ENCODE data around the gene ALKBH3. TPM values are rescaled to one million over a fixed set of nuclear protein-coding genes. Genes with fewer than 3 reads are reported as not detected.
A peak's percentile ranks its signal among the peaks of the same experiment; 100 is the strongest.

Gene ALKBH3
- total and polyA plus RNA-seq, 2 experiments from 2014 or later: 10.7 to 10.8 TPM

DNA sequence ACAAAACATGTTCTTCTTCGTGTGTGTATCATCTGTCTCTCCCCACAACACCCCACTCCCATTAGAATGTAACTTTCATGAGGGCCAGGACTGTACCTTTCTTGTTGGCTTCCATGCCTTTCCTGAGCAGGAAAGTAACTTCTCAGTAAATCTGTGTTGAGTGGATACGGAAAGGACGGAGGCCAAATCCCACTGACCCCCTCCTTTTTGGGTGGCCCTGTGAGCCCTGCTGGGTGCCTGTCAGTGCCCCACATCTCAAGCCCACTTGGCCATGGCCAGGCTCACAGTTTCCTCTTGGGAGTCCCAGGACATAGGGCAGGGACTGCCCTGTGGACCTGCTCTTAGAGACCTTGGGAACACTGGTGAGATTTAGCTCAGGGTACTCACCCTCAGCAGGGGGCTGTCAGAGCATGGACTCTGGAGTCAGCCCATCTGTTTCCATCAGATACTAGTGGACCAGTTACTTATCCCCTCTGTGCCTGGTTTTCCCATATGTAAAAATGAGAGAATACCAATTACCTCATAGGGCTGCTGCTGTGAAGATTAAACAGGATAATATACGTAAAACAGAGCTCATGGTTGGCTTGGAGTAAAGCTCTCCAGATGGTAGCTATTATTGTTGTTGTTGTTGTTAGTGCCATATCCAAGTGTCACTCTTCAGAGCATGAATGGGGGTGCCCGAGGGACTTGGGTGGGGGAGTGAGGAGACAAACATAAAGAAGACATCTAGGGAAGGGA is 60.8 kb downstream of the ALKBH3 start:
- Mint-ChIP-seq H3K4me3 (peak overlapping the region; percentile 72), H3K36me3 (ENCODE audit: low read depth) (peaks cover 3% of the 10 kb centered on the region; the same call in 2 of the 3 replicates)

DNA sequence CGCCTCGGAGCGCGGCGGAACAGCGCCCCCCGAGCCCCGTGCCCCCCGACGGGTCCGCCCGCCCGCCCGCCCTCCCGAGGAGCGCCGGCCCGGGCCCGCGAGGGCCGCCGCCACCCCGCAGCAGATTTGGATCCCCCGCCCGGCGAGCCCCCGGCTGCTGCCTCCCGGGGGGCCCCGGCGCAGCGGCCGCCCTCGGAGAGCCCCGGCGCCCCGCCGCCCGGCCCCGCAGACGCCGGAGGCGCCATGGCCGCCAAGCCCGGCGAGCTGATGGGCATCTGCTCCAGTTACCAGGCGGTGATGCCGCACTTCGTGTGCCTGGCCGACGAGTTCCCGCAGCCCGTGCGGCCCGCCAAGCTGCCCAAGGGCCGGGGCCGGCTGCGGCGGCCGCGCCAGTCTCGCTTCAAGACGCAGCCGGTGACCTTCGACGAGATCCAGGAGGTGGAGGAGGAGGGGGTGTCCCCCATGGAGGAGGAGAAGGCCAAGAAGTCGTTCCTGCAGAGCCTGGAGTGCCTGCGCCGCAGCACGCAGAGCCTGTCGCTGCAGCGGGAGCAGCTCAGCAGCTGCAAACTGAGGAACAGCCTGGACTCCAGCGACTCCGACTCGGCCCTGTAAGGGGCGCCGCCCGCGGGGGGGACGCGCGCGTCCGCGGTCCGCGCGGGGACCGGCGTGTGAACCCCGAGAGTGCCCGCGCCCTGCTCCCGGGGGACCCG is 62.2 kb downstream of the ALKBH3 start:
- no peaks in the 10 kb centered on the region for H3K9me2 ChIP-seq (ENCODE audit: insufficient read depth)
- H3K4me2 ChIP-seq: peak overlapping the region; percentile 93
- DNase-seq (ENCODE audit: low spot score): peak; percentile 48
- H3K4me3 ChIP-seq: peak overlapping the region; percentile 66
- H3K79me2 ChIP-seq (replicated peaks; ENCODE audit: insufficient read depth): no peaks in the 10 kb centered on the region
- H3K36me3 Mint-ChIP-seq (ENCODE audit: low read depth): peaks cover 3% of the 10 kb centered on the region; the same call in 2 of the 3 replicates
- TF ChIP-seq EZH2phosphoT487 (IDR thresholded peaks at IDR 0.05; ENCODE audit: unreplicated experiment) (peak; percentile 73), EZH2 (IDR thresholded peaks at IDR 0.05; ENCODE audit: low read depth, unreplicated experiment) (peak; percentile 56)
- TF ChIP-seq, protein P1, sequence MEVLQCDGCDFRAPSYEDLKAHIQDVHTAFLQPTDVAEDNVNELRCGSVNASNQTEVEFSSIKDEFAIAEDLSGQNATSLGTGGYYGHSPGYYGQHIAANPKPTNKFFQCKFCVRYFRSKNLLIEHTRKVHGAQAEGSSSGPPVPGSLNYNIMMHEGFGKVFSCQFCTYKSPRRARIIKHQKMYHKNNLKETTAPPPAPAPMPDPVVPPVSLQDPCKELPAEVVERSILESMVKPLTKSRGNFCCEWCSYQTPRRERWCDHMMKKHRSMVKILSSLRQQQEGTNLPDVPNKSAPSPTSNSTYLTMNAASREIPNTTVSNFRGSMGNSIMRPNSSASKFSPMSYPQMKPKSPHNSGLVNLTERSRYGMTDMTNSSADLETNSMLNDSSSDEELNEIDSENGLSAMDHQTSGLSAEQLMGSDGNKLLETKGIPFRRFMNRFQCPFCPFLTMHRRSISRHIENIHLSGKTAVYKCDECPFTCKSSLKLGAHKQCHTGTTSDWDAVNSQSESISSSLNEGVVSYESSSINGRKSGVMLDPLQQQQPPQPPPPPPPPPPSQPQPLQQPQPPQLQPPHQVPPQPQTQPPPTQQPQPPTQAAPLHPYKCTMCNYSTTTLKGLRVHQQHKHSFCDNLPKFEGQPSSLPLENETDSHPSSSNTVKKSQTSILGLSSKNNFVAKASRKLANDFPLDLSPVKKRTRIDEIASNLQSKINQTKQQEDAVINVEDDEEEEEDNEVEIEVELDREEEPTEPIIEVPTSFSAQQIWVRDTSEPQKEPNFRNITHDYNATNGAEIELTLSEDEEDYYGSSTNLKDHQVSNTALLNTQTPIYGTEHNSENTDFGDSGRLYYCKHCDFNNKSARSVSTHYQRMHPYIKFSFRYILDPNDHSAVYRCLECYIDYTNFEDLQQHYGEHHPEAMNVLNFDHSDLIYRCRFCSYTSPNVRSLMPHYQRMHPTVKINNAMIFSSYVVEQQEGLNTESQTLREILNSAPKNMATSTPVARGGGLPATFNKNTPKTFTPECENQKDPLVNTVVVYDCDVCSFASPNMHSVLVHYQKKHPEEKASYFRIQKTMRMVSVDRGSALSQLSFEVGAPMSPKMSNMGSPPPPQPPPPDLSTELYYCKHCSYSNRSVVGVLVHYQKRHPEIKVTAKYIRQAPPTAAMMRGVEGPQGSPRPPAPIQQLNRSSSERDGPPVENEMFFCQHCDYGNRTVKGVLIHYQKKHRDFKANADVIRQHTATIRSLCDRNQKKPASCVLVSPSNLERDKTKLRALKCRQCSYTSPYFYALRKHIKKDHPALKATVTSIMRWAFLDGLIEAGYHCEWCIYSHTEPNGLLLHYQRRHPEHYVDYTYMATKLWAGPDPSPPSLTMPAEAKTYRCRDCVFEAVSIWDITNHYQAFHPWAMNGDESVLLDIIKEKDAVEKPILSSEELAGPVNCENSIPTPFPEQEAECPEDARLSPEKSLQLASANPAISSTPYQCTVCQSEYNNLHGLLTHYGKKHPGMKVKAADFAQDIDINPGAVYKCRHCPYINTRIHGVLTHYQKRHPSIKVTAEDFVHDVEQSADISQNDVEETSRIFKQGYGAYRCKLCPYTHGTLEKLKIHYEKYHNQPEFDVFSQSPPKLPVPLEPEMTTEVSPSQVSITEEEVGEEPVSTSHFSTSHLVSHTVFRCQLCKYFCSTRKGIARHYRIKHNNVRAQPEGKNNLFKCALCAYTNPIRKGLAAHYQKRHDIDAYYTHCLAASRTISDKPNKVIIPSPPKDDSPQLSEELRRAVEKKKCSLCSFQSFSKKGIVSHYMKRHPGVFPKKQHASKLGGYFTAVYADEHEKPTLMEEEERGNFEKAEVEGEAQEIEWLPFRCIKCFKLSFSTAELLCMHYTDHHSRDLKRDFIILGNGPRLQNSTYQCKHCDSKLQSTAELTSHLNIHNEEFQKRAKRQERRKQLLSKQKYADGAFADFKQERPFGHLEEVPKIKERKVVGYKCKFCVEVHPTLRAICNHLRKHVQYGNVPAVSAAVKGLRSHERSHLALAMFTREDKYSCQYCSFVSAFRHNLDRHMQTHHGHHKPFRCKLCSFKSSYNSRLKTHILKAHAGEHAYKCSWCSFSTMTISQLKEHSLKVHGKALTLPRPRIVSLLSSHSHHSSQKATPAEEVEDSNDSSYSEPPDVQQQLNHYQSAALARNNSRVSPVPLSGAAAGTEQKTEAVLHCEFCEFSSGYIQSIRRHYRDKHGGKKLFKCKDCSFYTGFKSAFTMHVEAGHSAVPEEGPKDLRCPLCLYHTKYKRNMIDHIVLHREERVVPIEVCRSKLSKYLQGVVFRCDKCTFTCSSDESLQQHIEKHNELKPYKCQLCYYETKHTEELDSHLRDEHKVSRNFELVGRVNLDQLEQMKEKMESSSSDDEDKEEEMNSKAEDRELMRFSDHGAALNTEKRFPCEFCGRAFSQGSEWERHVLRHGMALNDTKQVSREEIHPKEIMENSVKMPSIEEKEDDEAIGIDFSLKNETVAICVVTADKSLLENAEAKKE (CRISPR knock-in tag; IDR thresholded peaks at IDR 0.05): no peak
- H2AFZ ChIP-seq: peak overlapping the region; percentile 96
- H3K4me1 Mint-ChIP-seq: peaks cover 16% of the 10 kb centered on the region
- H3K9me3 Mint-ChIP-seq: peaks cover 2% of the 10 kb centered on the region; the same call in 1 of the 3 replicates
- H3K27ac Mint-ChIP-seq: no peak overlapping the region
- H3F3A ChIP-seq (replicated peaks; ENCODE audit: low read depth): no peaks in the 10 kb centered on the region
- H3K27me3 Mint-ChIP-seq (ENCODE audit: insufficient read depth, low read depth, poor library complexity): peaks cover 60% of the 10 kb centered on the region
- H3K4me3 Mint-ChIP-seq: peak overlapping the region; percentile 68
- H3K27ac ChIP-seq (ENCODE audit: low read depth): no peak overlapping the region
- H3K36me3 ChIP-seq (ENCODE audit: insufficient read depth): no peaks in the 10 kb centered on the region
- H3K27me3 ChIP-seq (ENCODE audit: insufficient read depth): peaks cover 60% of the 10 kb centered on the region
- peak; percentile 5; the same call in 2 of the 3 replicates for ATAC-seq
- H3K4me1 ChIP-seq (ENCODE audit: insufficient read depth): peaks cover 12% of the 10 kb centered on the region; the same call in 1 of the 2 replicates
- no peaks in the 10 kb centered on the region for H4K20me1 ChIP-seq (replicated peaks; ENCODE audit: insufficient read depth)

More for the DNA sequence above, 60.8 kb downstream of the ALKBH3 start:
- no peak overlapping the region for H3K27ac Mint-ChIP-seq
- peaks cover 2% of the 10 kb centered on the region; the same call in 1 of the 3 replicates for H3K9me3 Mint-ChIP-seq
- peaks cover 7% of the 10 kb centered on the region for H3K4me1 Mint-ChIP-seq
- peak overlapping the region; percentile 86 for H3K4me2 ChIP-seq
- H4K20me1 ChIP-seq (replicated peaks; ENCODE audit: insufficient read depth): no peaks in the 10 kb centered on the region
- peaks cover 60% of the 10 kb centered on the region for H3K27me3 ChIP-seq (ENCODE audit: insufficient read depth)
- peaks cover 12% of the 10 kb centered on the region; the same call in 1 of the 2 replicates for H3K4me1 ChIP-seq (ENCODE audit: insufficient read depth)
- no peaks in the 10 kb centered on the region for H3K36me3 ChIP-seq (ENCODE audit: insufficient read depth)
- H3K4me3 ChIP-seq: peak overlapping the region; percentile 64
- no peak overlapping the region for H3K27ac ChIP-seq (ENCODE audit: low read depth)
- no peaks in the 10 kb centered on the region for H3K79me2 ChIP-seq (replicated peaks; ENCODE audit: insufficient read depth)
- peak overlapping the region; percentile 84; the same call in 1 of the 2 replicates for H2AFZ ChIP-seq
- ATAC-seq (no peak), DNase-seq (ENCODE audit: low spot score) (no peak)
- no peaks in the 10 kb centered on the region for H3K9me2 ChIP-seq (ENCODE audit: insufficient read depth)
- peaks cover 53% of the 10 kb centered on the region for H3K27me3 Mint-ChIP-seq (ENCODE audit: insufficient read depth, low read depth, poor library complexity)
- TF ChIP-seq EZH2 (IDR thresholded peaks at IDR 0.05; ENCODE audit: low read depth, unreplicated experiment) (peak; percentile 21), ETS1 (IDR thresholded peaks at IDR 0.05) (no peak), NANOG (IDR thresholded peaks at IDR 0.05; ENCODE audit: borderline replicate concordance) (no peak)
- H3F3A ChIP-seq (replicated peaks; ENCODE audit: low read depth): no peaks in the 10 kb centered on the region
